ENCODE measurements around the gene GINM1. TPM values are rescaled to one million over a fixed set of nuclear protein-coding genes. Genes with fewer than 3 reads are reported as not detected.

The GINM1 gene
- total and polyA plus RNA-seq, 2 of the 8 experiments (the other 6 are each of a cell fraction or from before 2014, with no cell fraction given) = 5.1 to 21.6 TPM

- TF ChIP-seq CHD7 (IDR thresholded peaks at IDR 0.05; ENCODE audit: insufficient replicate concordance, low read length) = no peak
- peak; percentile 67; the same call in 1 of the 2 replicates for TF ChIP-seq BRCA1 (IDR thresholded peaks at IDR 0.05; ENCODE audit: low read depth, low read length)
- TF ChIP-seq CTCF (IDR thresholded peaks at IDR 0.05; ENCODE audit: control extremely low read depth in 1 of 3, insufficient read depth in 1 of 3, low read depth in 1 of 3, low read length in 3 of 3) = peak; percentile 55 to 75 (median 62)
- peak; percentile 81 to 93; a peak in 2 of 4 replicates for TF ChIP-seq SIN3A (conservative IDR thresholded peaks at IDR 0.05 in 1 of 2, IDR thresholded peaks at IDR 0.05 in 1 of 2; ENCODE audit: low read depth in 1 of 2, low read length in 2 of 2)
- peak; percentile 98 for TF ChIP-seq ATF3 (IDR thresholded peaks at IDR 0.05; ENCODE audit: insufficient read depth, low read depth, low read length)
- no peak for TF ChIP-seq FOSL1 (IDR thresholded peaks at IDR 0.05; ENCODE audit: insufficient read depth, low read depth, low read length)
Measured at GRCh38 chr6:149545754-149546471, 20.3 kb upstream of the GINM1 start, which contains the start of gene PPIL4 (continued).

Measured in H1 (cell line).